ENCODE data around the gene MMP14.

- no peak for TF ChIP-seq FOXP1 (CRISPR knock-in tag; IDR thresholded peaks at IDR 0.05; ENCODE audit: borderline replicate concordance)
- TF ChIP-seq, protein P1, sequence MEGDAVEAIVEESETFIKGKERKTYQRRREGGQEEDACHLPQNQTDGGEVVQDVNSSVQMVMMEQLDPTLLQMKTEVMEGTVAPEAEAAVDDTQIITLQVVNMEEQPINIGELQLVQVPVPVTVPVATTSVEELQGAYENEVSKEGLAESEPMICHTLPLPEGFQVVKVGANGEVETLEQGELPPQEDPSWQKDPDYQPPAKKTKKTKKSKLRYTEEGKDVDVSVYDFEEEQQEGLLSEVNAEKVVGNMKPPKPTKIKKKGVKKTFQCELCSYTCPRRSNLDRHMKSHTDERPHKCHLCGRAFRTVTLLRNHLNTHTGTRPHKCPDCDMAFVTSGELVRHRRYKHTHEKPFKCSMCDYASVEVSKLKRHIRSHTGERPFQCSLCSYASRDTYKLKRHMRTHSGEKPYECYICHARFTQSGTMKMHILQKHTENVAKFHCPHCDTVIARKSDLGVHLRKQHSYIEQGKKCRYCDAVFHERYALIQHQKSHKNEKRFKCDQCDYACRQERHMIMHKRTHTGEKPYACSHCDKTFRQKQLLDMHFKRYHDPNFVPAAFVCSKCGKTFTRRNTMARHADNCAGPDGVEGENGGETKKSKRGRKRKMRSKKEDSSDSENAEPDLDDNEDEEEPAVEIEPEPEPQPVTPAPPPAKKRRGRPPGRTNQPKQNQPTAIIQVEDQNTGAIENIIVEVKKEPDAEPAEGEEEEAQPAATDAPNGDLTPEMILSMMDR (IDR thresholded peaks at IDR 0.05), result no peak
- no peak for TF ChIP-seq MXD4 (CRISPR knock-in tag; IDR thresholded peaks at IDR 0.05; ENCODE audit: borderline replicate concordance)
- TF ChIP-seq TCF7 (CRISPR knock-in tag; IDR thresholded peaks at IDR 0.05; ENCODE audit: low read depth), result no peak
- TF ChIP-seq ZNF317 (CRISPR knock-in tag; IDR thresholded peaks at IDR 0.05; ENCODE audit: borderline replicate concordance, low read depth), result no peak
- TF ChIP-seq, protein P2, sequence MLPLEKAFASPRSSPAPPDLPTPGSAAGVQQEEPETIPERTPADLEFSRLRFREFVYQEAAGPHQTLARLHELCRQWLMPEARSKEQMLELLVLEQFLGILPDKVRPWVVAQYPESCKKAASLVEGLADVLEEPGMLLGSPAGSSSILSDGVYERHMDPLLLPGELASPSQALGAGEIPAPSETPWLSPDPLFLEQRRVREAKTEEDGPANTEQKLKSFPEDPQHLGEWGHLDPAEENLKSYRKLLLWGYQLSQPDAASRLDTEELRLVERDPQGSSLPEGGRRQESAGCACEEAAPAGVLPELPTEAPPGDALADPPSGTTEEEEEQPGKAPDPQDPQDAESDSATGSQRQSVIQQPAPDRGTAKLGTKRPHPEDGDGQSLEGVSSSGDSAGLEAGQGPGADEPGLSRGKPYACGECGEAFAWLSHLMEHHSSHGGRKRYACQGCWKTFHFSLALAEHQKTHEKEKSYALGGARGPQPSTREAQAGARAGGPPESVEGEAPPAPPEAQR (CRISPR knock-in tag; IDR thresholded peaks at IDR 0.05), result no peak
- no peak for TF ChIP-seq SP1 (CRISPR knock-in tag; conservative IDR thresholded peaks at IDR 0.05)
- no peak for TF ChIP-seq RELA (CRISPR knock-in tag; IDR thresholded peaks at IDR 0.05; ENCODE audit: borderline replicate concordance)
- no peak for TF ChIP-seq TP53 (CRISPR knock-in tag; IDR thresholded peaks at IDR 0.05)
- no peak for TF ChIP-seq TEAD1 (CRISPR knock-in tag; IDR thresholded peaks at IDR 0.05)
- TF ChIP-seq NFATC4 (CRISPR knock-in tag; IDR thresholded peaks at IDR 0.05), result no peak
- TF ChIP-seq E2F5 (CRISPR knock-in tag; IDR thresholded peaks at IDR 0.05), result no peak
- no peak for TF ChIP-seq GABPB1 (CRISPR knock-in tag; IDR thresholded peaks at IDR 0.05)
- no peak for TF ChIP-seq ESRRA (CRISPR knock-in tag; IDR thresholded peaks at IDR 0.05; ENCODE audit: borderline replicate concordance)
Measured at GRCh38 chr14:22802860-22803686, 33.3 kb upstream of the MMP14 start.

All from WTC11 (cell line).